GM18861 (cell line): Measurements from ENCODE around the gene MB21D2.
A peak's percentile ranks its signal among the peaks of the same experiment; 100 is the strongest.
"Not testable (repeated sequence)": the region's sequence is repeated elsewhere in the genome, so short reads cannot be mapped to it uniquely, and the experiment has no call there.

Experiments
- ATAC-seq: cut with Tn5 transposase; IDR thresholded peaks from one replicate; pipeline ENCODE4 v1.9.1; 2021; ENCODE audit not compliant: unreplicated experiment

Gene MB21D2

DNA sequence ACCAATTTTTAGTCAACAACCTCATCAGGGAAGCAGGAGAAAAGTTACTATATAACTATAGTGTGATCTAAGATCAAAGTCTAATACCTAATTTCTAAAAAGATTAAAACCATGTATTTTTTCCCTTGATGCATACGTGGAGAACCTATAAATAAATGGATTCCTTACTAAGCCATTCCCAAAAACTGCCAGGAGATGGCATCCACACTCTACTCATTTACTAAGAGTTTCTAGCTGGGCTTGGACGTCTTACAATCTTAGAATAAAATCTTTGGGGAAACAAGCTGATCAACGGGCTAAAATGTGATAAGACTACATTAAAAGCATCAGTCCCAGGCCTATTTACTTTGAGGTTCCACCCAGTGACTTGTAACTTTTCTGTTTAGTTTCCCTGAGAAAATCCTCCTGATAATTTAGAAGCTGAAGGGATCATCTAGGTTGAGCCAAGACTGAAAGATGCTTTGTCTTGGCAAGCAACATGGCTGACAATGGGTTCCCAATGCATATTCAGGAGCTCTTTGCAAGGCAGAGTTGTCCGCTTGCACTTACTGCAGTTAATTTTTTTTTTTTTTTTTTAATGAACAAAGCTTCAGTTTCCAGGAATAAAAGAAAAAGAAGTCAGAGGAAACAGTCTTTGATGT is 104.8 kb downstream of the MB21D2 start:
- no peak for ATAC-seq

DNA sequence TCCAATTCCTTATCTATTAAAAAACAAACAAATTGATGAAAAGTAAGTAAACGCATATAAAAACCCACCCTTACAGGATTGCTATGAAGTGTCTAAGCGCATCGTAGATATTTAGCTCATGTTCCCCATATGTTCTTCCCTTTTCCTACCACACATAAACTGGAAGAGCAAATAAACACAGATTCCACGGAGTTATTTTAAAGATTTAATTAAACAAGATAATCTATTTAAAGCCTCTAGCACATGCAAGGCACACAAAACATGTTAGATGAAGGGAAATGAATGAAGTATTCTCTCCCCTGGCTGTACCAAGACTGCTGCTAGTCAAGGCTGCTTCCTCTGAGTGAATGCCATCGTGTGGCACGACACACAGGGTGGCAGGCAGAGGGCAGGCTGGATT is 111.9 kb downstream of the MB21D2 start:
- no peak for ATAC-seq

DNA sequence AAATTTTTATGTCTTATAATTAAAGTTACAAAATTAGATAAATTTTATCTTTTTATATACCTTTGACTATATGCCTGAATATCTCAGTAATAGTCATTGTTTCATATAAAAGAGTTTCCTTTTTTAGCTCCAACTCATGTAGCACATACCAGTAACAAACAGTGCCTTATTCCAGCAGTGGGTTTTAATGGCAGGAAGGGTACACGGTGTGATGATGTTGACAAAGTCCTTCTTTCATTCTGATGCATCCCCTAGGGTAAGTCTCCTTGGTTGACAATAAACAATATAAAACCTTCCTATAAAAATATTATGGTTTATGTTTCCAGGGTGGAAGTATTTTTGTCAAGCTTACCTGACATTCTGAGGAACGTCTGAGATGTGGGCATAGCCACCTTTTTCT is 113.2 kb downstream of the MB21D2 start:
- no peak for ATAC-seq

DNA sequence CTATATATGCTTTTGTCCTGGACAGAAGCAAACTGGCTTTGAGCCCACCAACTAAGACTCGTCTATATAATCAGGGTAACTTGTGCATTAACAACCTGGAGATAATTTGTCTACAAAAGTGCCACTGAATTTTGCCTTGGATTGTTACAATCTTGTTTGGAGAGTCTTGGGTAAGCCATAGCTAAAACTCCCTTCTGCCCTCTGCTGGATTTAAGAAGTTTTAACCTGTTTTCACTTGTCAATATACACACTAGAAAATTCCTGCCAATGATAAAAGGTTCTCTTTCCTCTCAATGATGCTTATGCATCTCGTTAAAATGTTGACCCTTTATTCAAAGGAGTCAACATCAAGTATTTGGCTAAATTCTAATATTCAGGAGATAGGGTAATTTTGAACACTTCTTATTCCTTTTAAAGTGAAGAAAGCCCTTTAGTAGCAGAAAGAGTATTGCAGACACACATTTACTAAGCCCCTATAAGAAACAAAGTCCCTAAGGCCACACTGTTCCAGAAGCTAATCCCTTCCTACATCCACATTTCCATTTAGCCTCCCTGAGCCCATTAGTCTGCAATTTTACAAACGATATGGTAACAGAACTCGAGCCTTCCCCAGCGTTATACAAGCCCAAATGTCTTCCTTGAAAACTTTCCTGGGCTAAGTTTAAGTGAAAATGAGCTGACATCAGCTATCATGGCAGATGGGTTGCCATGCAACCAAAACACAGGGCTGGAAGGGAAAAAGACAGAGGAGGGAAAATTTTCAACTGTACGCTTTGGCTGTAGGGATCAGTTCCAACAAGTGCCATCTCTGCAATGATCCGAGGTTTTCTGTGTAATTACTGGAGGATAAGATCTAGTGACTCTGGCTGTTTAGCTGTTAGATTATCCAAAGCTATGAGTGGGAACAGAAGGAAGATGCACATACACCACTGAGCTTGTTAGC is 114.4 kb downstream of the MB21D2 start:
- peak; percentile 60 for ATAC-seq

DNA sequence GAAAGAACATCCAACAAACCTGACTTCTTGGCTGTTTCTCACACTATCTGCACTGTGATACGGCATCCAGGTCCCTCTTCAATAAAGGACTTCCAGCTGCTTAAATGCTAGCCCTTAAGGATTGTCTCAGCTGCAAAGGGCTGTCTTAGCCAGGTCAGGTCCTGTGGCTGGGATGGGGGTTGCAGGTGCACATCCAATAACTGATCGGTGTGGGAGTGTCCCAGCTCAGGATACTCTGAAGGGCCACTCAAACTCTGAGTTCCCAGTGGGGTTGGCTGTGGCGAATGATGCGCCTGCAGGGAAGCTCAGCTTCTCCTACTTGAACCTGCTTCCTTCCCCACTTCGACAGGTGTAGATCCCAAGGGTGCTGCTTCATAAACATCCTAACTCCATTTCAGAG is 115.7 kb downstream of the MB21D2 start:
- ATAC-seq, result no peak

DNA sequence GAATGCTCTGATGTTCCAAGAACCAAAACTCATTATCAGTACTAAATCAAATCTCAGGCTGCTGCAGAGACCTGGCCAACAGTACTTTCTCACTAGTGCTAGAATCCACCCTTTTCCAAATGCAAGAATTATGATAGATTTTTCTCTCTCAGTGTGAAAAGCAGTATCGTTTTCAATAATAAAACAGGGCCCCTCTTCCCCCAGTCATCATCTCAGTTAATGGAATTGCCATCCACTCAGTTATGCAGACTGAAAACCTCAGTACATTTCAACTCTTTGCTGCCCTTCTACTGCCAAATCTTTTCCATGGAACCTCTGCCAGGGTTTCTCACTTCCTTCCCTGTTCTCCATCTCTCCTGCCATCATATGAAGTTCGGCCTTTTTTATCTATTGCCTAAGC is 117.9 kb downstream of the MB21D2 start:
- ATAC-seq, result no peak

DNA sequence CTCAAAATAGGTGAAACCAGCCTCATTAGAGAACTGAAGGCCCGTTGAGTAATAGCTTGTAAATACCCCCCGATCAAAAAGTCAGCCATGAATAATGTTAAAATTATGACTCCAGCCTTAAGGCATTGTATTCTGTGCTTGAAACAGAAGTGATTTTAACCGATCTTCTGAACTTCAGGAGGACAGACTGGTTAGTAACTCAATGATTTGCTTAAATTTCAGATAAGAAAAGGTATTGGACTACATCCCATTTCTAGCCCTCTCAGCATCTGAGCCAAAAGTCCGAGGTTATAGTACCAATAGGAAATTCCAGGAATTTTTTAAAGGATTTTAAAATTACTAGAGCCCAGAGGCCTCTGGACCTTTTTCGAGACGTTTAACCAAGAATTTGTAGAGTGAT is 122.6 kb downstream of the MB21D2 start:
- ATAC-seq, result no peak

DNA sequence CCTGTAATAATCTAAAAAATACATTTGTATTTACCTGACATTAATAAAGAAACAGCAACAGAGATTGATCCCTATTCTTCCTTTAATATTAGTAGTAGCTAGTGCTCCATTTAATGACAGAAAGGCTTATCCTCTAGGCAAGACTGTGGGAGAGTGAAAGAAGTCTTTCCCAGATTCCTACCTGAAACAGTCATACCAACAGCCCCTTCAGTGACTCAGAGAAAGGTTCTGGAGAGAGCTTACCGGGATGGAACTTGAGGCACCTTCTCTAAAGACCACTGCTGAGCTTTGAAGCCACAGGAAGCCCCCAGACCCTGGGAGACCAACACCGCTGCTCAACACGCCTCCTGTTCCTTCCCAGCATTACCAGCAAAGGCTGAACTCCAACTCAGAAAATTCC is 123.4 kb downstream of the MB21D2 start:
- no peak for ATAC-seq

DNA sequence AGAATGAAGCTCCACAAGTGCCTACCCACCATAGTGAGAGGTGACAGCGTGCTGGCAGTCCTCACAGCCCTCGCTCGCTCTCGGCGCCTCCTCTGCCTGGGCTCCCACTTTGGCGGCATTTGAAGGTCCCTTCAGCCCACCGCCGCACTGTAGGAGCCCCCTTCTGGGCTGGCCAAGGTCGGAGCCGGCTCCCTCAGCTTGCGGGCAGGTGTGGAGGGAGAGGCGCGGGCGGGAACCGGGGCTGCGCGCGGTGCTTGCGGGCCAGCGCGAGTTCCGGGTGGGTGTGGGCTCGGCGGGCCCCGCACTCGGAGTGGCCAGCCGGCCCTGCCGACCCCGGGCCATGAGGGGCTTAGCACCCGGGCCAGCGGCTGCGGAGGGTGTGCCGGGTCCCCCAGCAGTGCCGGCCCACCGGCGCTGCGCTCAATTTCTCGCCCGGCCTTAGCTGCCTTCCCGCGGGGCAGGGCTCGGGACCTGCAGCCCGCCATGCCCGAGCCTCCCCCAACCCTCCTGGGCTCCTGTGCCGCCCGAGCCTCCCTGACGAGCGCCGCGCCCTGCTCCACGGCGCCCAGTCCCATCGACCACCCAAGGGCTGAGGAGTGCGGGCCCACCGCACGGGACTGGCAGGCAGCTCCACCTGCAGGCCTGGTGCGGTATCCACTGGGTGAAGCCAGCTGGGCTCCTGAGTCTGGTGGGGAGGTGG is 128.7 kb downstream of the MB21D2 start:
- ATAC-seq, result not testable (repeated sequence)

DNA sequence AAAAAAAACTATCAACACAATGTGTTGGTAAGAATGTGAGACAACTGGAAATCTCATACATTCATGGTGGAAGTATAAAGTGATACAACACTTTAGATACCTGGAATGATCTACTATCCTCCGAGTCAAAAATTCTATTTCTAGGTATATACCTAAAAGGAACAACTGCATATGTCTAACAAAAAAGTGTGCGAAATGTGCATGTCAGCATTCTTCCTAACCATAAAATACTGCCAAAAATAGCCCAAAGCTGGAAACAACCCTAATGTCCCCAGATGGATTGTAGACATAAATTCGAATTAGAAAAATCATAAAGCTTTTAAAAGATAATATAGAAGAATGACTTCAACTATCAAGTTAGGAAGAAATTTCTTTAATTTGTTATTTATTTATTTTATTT is 139.1 kb downstream of the MB21D2 start:
- ATAC-seq, result no peak

DNA sequence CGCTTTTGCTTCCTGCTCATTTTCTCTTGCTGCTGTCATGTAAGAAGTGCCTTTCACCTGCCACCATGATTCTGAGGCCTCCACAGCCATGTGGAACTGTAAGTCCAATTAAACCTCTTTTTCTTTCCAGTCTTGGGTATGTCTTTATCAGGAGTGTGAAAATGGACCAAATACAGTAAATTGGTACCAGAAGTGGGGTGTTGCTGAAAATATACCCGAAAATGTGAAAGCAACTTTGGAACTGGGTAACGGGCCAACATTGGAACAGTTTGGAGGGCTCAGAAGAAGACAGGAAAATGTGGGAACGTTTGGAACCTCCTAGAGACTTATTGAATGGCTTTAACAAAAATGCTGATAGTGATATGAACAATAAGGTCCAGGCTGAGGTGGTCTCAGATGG is 143.3 kb downstream of the MB21D2 start:
- ATAC-seq, result not testable (repeated sequence)

DNA sequence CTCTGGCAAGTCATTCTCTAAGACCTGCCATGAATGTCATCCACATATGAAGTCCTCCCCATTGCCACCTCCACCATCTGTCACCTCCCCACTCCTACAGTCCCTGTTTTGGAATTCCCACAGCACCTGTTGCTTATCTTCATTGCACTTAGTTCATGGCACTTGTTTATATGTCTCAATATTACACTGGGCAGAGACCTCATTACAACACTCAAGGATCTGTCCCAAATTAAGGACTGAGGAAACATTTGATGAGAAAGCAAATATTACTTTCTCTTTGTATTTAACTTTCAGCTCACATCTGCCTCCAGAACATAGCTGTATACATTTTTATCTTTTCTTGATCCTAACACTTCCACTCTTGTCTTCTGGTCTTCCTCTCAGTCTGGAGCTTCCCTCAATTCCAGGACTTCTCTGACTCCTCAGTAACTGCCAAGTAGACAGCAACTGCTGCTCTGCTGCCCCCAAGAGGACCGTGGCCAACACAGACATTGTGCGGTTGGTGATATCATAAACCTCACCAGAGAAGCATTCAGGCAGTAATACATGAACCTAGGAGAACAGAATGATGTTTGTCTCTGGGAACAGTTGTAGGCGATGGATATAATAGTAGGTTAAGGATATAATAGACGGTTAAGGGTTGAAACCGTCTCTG is 145.3 kb downstream of the MB21D2 start:
- no peak for ATAC-seq

DNA sequence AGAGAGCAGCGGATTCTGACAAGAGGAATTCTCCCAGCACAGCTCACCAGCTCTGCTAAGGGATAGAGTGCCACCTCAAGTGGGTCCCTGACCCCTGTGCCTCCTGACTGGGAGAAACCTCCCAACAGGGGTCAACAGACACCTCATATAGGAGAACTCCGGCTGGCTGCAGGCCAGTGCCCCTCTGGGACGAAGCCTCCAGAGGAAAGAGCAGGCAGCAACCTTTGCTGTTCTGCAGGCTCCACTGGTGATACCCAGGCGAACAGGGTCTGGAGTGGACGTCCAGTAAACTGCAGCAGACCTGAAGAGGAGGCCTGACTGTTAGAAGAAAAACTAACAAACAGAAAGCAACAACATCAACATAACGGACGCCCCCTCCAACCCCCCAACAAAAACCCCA is 159.0 kb downstream of the MB21D2 start:
- no peak for ATAC-seq

DNA sequence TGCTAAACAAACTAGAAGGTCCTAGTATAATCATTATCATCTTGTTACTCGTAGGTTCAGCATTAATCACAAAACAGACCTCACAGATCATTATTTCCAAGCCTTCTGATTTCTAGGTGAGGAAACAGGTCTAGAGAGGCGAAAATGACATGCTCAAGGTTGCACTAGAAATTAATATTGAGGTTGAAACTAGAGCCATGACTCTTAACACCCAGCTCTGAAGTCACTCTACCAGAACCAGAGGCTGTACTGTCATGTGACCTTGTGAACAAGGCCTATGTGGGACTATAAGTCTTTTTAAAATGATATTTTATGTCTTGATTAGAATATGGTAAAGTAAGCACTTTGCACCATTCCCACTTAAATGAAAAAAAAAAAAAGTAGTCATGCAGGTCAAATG is 166.5 kb downstream of the MB21D2 start:
- no peak for ATAC-seq

DNA sequence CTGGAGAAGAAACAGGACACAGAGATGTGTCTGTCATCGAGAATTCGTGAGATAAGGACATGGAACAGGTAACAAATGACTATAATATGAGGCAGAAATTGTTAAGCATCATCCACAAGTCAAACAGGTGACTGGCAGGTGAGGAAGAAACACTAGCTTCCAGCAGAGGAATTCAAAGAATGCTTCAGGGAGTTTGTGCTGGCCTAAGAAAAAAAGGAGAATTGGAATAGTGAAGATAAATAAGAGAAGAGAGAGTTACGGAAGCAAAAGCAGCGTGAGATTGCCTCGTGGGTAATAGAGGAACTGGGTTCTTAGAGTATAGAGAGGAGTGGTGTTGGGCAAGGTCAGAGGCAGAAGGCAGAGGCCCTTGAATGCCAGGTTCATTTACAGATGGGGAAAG is 167.5 kb downstream of the MB21D2 start:
- ATAC-seq, result no peak

DNA sequence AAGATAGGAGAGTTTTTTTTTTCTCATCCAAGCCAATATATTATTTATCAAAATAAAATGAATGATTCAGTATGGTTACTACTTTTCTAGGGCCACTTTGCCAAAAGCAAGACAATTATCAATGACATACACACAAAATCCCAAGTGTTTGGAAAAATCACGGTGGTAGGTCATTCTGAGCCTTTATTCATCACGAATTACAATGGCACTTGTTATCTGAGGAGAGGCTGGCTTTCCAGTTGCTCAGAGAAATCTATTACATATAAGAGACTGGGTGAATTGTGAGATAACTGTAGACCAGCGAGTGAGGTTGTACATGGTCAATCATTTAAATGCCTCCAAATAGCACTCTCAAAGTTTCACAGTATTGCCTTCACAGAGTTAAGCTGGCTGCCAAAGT is 169.9 kb downstream of the MB21D2 start:
- no peak for ATAC-seq

DNA sequence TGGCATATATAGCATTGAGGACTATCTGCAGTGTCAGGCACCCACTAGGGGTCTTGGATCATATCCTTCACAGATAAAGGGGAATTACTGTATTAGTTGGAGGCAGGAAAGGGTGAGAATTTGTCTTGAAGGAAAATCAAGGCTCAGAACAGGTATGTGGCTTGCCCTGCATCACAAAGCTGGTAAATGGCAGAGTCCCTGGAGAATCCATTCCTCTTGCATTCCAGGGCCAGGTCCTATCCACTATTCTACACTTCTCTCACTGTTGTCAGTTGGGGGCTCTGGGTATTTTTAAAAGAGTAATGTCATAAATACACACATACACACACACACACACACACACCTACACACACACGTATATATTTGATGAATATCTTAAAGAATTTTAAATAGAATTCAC is 170.5 kb downstream of the MB21D2 start:
- ATAC-seq, result no peak
